NCI-H2196 (cell line): ENCODE results near the gene MCF2L2.
"Not testable (repeated sequence)": the region's sequence is repeated elsewhere in the genome, so short reads cannot be mapped to it uniquely, and the experiment has no call there.

Source experiments
- DNase-seq: peaks from one replicate; lab custom pipeline; 2025; ENCODE audit not compliant: unreplicated experiment; lab: John Stamatoyannopoulos, UW

The MCF2L2 gene, protein sequence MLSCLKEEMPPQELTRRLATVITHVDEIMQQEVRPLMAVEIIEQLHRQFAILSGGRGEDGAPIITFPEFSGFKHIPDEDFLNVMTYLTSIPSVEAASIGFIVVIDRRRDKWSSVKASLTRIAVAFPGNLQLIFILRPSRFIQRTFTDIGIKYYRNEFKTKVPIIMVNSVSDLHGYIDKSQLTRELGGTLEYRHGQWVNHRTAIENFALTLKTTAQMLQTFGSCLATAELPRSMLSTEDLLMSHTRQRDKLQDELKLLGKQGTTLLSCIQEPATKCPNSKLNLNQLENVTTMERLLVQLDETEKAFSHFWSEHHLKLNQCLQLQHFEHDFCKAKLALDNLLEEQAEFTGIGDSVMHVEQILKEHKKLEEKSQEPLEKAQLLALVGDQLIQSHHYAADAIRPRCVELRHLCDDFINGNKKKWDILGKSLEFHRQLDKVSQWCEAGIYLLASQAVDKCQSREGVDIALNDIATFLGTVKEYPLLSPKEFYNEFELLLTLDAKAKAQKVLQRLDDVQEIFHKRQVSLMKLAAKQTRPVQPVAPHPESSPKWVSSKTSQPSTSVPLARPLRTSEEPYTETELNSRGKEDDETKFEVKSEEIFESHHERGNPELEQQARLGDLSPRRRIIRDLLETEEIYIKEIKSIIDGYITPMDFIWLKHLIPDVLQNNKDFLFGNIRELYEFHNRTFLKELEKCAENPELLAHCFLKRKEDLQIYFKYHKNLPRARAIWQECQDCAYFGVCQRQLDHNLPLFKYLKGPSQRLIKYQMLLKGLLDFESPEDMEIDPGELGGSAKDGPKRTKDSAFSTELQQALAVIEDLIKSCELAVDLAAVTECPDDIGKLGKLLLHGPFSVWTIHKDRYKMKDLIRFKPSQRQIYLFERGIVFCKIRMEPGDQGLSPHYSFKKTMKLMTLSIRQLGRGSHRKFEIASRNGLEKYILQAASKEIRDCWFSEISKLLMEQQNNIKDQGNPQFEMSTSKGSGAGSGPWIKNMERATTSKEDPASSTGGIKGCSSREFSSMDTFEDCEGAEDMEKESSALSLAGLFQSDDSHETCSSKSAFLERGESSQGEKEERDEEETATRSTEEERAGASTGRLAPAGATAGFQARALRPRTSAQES

DNA sequence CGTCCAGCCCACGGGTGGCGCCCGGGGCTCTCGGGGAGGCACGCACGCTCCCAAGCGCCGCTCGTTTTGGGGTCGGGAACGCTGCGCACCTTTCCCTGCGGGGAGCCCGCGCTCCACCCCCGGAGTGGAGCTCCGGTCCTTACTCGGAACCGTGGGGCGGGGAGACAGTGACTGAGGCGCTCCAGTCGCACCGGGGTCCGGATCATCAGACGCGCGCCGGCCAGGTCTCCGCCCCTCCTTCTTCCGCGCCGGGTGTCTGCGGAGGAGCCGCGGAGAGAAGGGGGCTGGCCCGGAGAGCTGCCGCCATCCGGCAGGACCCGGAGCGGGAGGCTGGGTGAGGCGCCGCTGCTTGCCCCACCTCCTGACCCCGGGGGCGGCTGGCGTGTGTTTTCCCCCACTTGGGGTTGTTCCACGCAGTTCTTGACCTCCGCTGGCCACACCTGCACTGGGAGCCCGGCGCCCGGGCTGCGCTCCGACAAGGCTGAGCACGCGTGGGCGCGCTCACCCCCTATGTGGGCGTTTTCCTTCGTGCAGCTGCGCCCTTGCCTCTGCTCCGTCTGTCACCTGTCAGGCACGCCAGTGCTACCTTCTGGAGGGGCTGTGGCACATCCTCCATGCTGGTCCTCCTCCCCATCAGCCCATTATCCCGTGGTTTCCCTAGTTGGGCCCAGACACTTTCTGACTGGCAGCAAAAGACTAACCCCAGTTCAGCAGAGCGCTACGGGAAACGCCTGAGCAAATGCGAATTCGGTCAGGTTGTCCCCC, at the start of gene MCF2L2:
TSS of gene MCF2L2 (minus strand) at position 173 of the 765 bp plus-strand sequence. CDS start 642 bp downstream, outside the sequence.
- peak; percentile 82 for DNase-seq

DNA sequence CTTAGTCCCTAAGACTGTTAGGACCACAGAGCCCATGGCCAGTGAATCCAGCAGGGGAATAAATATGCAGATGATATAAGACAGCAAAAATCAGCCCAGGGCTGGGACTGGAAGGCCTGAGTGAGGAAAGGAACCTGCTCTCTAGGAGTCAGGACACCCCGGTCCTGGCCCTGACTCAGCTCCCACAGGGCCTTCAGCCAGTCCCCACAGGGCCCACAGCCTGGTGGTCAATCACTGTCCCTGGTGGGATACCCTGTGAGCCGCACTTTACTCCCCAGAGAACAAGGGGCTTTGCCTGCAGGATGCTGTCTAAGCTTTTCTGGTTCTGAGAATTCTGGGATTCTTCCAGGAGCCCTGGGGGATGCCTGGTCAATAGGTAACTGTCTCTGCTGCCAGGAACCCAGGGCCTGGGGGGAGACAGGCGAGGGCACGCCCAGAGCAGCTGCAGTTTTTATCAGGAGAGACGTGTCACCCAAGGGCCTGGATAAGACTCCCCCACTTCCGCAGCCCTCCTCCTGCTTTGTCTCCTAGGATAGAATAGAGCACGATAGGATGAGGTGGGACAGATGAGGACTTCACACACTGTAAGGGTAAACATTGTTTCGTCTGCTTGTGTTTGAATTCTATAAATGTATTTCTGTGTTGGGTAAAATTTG, 49.5 kb upstream of the MCF2L2 start:
- DNase-seq: no peak

DNA sequence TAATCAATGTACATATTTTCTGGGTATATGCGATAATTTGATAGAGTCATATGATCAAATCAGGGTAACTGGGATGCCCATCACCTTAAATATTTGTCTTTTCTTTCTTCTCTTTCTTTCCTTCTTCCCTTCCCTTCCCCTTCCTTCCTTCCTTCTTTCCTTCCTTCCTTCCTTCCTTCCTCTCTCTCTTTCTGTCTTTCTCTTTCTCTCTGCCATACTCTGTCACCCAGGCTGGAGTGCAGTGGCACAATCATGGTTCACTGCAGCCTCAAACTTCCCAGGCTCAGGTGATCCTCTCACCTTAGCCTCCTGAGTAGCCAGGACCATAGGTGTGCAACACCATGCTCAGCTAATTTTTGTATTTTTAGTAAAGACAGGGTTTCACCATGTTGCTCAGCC, 47.3 kb upstream of the MCF2L2 start:
- DNase-seq: not testable (repeated sequence)

DNA sequence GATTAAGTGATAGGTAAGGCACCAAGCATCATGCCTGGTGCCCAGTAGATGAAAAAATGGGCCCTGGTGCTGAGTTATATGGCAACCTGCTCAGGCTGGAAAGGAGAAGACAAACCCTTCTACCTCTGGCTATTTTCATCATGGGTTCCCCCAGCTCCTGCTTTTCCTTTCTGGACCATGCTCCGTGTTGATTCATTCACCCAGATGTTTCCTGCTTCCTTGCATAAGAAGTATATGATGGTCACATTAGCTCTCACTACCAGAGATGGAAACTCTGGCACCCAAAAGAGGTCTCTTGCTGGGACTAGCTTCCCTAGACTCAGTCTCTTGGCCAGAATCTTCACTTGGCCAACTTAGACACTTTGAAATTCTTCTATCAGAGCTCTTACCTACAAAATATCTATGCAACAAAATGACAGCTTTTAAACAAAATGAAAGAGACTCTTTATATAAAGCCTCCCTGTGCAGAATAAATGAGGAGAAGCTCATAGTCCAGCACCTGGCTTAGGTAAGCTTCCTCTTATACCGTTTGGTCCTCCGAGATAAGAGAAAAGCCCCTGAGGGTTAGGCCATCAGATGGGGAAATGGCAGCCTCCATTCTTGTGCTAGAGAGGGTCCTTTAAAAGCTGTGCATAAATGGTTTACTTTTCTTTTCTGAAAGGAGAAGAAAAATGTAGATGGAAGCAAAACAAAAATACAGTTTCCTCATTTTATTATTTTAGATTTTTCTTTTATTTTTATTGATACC, 46.8 kb upstream of the MCF2L2 start:
- DNase-seq: no peak

DNA sequence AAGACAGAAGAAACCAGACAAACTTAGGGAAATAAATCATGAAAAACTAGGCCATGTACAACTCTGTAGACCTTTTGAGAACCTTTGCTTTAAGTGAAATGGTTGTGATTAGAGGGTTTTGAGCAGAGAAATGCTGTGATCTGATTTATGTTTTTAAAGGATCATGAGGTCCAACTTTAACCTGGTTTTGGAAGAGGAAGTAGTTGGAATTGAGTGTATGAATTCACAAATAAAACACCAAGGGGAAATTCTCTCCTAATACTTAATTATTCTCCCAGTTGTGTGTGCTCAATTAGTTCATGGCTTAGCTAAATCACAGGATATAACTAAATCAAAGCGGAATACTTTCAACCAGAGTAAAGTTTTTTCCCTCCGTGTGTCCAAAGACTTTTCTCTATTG, 45.5 kb upstream of the MCF2L2 start:
- DNase-seq: no peak

DNA sequence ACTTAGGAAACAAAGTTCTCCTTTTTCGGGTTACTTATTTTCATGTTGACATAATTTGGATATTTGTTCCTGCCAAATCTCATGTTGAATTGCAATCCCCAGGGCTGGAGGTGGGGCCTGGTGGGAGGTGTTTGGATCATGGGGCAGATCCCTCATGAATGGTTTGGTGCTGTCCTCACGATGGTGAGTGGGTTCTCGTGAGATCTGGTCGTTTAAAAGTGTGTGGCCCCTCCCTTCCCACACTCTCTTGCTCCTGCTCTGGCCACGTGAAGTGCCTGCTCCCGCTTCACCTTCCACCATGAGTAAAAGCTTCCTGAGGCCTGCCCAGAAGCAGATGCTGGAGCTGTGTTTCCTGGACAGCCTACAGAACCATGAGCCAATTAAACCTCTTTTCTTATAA, 43.7 kb upstream of the MCF2L2 start:
- no peak for DNase-seq

DNA sequence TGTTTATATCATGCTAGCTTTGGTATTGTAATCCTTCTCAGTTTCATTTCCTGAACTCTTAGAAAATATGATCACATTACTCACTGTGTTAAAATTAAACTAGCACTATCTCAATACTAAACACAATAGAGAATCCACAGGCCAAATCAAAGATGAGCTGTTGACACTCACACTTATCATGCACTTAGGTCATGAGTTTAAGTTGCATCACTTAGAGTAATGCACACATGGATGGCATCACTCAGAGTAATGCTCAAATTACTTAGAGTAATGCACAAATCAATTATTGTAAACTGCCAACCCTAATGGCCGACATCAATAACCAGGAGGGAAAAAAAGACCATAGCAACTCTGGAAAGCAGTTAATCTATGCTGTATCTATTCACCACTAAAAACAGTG, 40.0 kb upstream of the MCF2L2 start:
- peak; percentile 25 for DNase-seq

DNA sequence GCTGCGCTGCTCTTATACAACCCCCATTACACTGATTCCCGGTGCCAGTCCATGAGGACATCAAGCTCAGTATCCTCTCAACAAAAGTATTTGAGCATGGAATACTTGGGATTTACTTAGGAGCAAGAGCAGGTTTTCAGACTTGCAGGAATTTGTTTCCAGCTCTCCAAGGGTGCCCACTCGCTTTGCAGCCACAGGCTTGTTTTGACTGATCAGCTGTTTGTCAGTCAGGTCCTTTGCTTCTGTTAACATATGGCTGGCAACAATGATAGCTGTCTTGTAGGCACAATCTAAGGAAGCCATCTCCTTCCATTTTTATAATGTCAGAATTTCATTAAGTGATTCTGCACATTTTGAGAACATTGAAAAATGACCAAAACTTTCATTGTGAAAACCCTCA, 38.2 kb upstream of the MCF2L2 start:
- no peak for DNase-seq

DNA sequence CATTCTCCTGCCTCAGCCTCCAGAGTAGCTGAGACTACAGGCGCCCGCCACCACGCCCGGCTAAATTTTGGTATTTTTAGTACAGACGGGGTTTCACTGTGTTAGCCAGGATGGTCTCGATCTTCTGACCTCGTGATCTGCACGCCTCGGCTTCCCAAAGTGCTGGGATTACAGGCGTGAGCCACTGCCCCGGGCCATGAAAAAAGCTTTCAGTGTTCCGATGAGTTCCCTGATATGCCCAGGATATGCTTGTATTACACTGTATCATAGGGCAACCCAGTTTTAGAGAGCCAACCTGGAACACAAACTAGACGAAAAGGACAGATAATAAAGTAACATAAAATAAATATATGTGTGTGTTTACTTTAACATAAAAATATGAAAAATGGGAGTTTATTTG, 37.3 kb upstream of the MCF2L2 start:
- DNase-seq: not testable (repeated sequence)

DNA sequence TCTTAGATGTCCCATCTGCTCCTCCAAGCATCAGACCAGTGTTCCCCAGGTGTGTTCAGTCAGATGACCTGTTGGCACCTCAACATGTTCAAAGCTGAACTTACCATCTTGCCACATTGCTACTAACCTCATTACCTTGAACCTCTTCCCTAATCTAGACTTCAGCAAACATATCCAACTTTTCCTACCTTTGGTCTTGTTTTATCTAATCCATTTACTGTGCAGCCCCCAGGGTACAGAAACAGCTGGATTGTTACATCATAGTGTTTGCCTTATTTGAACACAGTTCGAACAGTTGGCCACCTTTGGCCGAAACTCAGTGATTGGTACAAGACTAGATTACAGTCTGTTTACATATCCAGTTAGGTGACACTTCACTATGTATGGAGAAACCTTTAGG, 36.1 kb upstream of the MCF2L2 start:
- DNase-seq: no peak

DNA sequence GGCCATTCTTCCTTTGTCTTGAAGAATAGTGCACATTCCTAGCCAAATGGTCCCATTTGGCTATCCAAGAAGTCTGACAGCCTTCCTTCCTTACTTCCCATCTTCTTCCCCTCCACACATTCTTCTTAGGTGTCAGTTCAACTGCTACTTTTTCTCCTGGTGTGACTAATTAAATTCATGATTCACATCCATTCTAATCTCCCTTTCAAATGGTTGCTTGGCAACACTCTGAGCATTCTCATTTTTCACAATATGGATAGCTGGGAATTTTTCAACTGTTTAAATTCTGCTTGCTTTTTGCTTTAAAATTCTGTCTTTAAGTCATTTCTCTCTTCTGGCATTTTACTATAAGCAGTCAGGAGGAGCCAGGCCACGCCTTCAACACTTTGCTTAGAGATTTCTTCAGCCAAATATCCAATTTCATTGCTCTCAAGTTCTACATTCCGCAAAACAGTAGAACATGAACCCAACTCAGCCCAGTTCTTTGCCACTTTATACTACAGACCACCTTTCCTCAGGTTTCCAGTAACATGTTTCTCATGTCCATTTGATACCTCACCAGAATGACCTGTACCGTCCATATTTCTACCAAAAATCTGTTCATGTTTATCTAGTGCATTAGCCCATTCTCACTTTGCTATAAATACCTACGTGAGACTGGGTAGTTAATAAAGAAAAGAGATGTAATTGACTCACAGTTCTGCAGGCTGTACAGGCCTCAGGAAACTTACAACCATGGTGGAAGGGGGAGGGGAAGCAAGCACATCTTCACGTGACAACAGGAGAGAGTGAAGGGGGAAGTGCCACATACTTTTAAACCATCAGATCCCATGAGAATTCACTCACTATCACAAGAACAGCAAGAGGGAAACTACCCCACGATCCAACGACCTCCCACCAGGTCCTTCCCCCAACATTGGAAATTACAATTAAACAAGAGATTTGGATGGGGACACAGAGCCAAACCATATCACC, 31.9 kb upstream of the MCF2L2 start:
- no peak for DNase-seq

DNA sequence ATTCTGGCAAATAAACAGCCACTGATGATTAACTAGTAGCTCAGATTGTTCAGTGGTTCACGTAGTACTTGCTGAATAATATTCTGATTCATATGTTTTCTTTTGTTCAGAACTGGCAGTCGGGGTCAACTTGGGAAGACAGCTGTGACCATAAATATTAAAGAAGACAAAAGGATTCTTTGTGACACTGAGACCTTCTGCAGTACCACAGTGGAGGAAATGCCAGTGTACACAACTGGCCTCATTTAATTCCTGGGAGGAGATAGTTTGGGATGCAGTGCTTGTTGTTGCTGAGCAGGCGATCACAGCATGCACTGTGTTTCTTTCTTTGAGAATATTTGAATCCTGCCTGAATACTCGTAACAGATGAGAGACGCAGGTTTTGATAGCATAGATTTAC, 26.7 kb upstream of the MCF2L2 start:
- DNase-seq: no peak

DNA sequence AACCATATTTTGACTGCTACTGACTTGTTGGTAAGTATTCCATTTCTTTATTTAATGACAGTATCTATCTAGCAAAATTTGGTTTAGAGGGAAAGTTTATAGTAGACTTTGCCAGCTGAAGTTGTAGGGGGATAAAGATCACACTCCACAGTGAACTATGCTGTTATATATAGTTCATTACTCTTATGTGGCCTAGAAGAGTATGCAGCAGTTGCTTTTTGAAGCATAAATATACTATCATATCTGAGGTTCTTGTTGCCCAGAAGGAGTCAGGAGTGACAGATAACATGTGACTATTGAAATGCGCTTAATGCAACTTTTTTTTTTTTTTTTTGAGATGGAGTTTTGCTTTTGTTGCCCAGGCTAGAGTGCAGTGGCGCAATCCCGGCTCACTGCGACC, 25.6 kb upstream of the MCF2L2 start:
- no peak for DNase-seq

DNA sequence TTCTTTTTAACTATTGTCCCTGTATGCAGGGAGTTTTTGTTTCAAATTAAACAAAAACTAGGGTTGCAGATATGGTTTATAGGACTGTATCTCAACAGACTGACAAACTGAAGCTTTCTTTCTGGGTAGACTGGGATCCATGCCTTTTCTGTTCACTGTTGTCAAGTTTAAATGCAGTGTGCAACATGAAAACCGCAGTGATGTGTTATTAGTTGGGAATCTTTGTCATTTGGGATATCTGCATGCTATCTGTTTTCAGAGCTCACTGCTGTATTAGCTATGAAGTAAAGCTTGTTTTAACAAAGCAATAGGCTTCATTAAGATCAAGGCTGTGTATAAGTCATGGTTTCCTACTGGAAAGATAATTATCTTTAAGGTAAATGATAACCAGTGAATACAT, 21.4 kb upstream of the MCF2L2 start:
- DNase-seq: no peak

DNA sequence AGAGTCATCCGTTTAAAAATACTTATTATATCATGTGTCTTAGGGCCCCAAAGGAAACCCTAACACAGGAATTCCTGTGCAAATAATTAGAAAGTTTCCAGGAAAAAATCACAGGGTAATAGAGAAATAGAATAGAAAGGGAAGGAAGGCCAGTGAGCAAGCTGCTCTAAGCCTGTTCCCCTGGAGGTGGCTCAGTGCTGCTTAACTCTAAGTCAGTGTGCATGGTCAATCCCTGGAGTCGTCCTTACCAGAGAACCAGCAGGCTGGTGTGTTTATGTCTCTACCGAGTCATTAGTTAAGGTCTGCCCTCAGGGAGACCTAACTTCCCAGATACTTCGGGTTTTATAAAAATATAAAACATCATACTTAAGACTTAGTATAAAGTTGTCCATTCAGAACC, 21.0 kb upstream of the MCF2L2 start:
- DNase-seq: peak; percentile 18

DNA sequence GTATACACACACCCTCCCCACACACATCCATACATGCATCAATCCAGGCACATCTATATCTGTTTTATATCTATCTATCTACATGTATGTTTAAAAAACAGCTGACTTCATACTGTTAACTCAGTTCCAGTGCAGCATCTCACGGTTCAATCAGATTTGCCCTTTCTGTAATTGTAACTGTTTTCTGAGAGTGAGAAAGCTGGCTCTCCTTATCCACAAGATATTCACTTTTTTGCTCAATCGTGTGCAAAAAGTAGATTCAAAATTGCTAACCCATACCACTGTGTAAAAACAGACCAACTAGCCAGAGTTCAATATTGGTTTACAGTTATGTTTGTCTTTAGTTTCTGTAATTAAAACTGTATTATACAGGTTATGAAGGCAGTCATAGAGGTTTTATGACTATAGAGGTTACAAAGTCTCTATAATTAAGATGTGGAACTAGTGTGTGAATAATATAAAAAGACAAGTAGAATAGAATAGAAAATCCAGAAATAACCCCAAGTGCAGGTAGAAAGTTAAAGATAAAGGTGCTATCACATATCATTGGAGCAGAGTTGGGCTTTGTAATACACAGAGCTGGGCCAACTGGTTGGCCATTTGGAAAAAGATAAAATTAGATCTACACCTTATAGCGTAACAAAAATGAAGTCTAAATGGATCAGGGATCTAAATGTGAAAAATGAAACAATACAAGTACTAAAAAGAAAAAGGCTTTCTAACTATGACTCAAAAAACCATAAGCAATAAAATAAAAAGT, 20.1 kb upstream of the MCF2L2 start:
- DNase-seq: no peak

DNA sequence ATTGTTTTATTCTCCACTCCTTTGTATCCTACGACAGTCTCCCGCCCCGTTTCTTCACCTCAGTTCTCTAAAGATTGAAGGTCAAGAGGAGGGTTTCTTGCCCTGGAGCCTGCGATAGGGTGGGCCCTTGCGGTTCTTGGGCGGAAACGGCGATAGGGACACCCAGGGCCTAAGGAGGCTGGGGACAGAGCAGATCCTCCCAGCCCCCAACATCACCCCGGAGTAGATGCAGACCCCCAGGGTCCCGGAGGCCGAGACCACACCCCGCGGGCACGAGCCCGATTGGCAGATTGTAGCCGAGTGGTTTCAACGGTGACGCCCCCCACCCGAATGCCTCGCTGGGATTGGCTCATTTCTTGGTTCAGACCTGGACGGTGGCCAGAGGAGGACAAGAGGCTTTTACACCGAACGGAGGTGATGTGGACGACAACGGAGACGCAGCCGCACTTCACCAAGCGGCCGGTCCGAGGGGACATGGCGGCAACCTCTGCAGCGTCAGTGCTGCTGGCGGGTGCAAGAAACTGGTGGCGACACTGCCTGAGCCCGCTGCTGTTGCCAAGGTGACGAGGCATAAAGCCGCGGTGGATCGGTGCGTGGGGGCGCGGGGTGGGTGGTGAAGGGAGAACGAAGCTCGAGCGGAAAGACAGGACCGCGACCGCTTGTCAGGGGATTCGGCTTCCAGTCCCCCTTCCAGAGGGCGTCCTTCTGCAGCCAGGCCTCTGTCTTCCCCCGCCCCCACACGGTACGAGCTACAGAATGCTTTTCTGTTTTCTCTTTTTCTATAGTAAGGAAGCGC, 19.0 kb upstream of the MCF2L2 start:
- peak; percentile 96 for DNase-seq
